ENCODE data around the gene OGFOD1.
A peak's percentile ranks its signal among the peaks of the same experiment; 100 is the strongest.

OGFOD1 gene

DNA sequence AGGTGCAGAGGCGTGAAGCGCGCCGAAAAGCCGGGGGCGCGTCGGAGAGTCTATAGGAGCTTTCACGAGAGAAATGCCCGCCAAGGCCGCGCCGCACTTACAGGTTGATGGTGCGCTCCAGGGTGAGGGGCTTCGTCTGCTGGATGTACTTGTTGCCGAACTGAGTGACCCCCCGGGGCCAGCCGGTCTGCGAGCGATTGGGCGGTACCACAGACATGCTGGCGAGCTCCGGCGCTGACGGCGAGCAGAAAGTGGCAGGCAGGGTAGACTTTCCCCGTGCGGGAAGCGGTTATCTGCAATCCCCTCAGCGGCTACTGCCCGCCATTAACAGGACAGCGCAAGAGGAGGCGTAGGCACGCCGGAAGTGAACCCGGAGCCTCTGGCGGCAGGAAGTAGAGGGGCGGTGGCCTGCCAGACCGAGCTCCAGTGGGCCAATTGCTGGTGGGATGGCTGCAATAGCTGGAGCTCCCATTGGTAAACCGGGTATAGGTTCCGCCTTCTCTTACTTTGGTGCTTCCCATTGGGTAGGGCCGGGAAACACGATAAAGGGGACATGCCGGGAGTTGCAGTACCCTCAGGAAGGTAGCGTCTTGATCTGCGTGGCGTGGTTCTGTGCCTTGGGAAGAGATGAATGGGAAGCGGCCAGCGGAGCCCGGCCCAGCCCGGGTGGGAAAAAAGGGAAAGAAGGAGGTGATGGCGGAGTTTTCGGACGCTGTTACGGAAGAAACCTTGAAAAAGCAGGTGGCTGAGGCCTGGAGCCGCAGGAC is at the start of gene OGFOD1, which contains the start of gene NUDT21:
OGFOD1 (plus strand) TSS at position 569 of the 767 bp plus-strand sequence; CDS start at position 628, 59 bp downstream.
NUDT21 (minus strand) TSS at position 347 of the 767 bp plus-strand sequence; CDS start at position 217, 130 bp downstream.
- peak within 1 kb of the TSS; percentile 91 for H3K4me3 ChIP-seq (ENCODE audit: low read depth, low read length)

- H3K4me3 ChIP-seq (ENCODE audit: low read depth, low read length): no peak overlapping the region
These were observed 45.2 kb upstream of the OGFOD1 start for GRCh38 chr16:56405977-56406672.

DNA sequence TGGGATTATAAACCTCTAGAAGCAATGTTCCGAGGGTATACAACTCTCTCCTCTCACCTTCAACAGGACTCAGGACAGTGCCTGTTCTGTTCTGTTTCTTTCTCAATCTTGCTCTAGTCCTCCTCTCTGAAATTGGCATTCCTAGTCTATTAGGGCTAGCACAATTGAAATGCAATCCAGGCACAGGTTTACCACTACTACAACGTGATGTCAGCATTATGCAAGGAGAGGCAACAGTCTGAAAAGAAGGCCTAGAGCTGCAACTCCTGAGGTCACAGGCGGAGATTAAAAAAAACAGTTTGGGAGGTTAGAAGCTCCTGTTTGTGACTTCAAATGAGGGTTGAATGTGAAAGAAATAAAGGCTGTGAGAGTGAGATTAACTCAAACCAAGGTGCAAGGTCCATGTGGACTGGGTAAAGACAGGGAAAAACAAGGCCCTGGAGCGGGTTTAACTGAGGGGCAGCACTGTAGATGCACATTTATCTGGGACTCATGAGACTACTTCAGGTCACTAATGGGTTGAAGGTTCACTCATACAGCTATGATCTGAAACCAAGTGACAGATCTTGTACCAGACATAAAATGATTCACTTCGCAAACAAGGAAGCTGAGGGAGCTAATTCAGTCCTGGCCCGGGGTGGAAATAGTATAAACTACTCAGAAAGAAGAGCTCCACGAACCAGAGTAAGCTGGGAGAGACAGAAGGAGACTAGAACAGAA is 42.8 kb upstream of the OGFOD1 start:
- no peak overlapping the region for H3K4me3 ChIP-seq (ENCODE audit: low read depth, low read length)

DNA sequence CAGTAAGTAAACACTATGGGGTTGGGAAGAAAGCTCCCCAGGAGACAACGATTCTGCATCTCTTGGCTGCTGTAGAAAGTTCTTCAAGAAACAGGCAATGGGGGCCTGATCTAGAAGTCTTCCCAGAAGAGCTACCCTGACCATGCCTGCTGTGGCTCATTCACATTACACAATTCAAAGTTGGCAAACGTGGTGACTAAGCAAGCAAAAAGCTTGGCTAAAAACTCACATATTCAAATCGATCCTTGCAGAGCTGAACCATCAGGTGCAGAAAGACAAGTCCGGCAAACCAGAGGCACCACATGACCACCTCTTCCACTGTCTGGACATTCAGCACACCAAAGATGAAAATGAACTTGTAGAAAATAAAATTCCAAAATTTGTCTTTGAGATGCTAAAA is 42.2 kb upstream of the OGFOD1 start:
- no peak overlapping the region for H3K4me3 ChIP-seq (ENCODE audit: low read depth, low read length)

GRCh38 chr16:56411123-56411522 is 40.2 kb upstream of the OGFOD1 start:
- H3K4me3 ChIP-seq (ENCODE audit: low read depth, low read length): no peak overlapping the region

DNA sequence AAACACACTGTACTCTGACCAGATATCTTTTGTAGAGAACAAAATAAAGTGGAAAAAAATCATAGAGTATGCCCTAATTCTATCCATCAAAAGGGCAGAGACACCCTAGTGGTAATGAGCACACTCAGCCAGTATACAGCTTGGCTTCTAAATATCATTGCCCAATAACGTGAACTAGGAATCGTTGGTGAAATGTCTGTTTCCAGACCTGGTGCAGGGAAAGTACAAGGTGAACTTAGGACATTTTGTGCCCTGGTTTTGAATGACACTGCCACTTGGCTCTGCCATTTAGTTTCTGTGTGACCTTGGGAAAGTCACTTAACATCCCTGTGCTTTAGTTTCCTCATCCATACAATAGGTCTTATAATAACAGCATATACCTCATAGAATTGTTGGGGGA is 39.7 kb upstream of the OGFOD1 start:
- H3K4me3 ChIP-seq (ENCODE audit: low read depth, low read length): no peak overlapping the region

DNA sequence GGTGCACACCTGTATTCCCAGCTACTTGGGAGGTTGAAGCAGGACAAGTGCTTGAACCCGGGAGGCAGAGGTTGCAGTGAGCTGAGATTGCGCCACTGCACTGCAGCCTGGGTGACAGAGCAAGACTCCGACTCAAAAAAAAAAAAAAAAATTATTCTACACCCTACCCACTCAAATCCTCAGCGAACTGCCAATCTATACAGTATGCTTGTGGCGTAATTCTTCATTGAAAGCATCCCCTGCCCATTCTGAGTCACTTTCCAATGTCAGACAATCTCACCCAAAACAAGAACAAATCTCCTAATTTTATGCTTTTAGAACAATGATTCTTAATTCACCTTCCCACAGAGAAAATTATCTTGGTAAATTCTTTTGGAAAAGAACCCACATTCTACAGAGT is 38.0 kb upstream of the OGFOD1 start:
- no peak overlapping the region for H3K4me3 ChIP-seq (ENCODE audit: low read depth, low read length)

- no peak overlapping the region for H3K4me3 ChIP-seq (ENCODE audit: low read depth, low read length)
These were observed 37.0 kb upstream of the OGFOD1 start for GRCh38 chr16:56414366-56414765.

GRCh38 chr16:56415875-56416274 is 35.5 kb upstream of the OGFOD1 start:
- H3K4me3 ChIP-seq (ENCODE audit: low read depth, low read length): no peak overlapping the region

DNA sequence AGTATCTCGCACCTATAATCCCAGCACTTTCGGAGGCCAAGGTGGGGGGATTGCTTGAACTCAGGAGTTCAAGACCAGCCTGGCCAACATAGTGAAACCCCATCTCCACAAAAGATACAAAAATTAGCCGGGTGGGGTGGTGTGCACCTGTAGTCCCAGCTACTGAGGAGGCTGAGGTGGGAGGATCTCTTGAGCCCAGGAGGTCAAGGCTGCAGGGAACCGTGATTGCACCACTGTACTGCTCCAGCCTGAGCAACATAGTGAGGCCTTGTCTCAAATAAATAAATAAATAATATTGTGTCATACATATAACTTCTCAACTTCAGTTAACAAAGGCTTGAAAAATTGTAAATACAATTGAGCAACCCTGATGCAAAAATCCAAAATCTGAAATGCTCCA is 34.2 kb upstream of the OGFOD1 start:
- no peak overlapping the region for H3K4me3 ChIP-seq (ENCODE audit: low read depth, low read length)

DNA sequence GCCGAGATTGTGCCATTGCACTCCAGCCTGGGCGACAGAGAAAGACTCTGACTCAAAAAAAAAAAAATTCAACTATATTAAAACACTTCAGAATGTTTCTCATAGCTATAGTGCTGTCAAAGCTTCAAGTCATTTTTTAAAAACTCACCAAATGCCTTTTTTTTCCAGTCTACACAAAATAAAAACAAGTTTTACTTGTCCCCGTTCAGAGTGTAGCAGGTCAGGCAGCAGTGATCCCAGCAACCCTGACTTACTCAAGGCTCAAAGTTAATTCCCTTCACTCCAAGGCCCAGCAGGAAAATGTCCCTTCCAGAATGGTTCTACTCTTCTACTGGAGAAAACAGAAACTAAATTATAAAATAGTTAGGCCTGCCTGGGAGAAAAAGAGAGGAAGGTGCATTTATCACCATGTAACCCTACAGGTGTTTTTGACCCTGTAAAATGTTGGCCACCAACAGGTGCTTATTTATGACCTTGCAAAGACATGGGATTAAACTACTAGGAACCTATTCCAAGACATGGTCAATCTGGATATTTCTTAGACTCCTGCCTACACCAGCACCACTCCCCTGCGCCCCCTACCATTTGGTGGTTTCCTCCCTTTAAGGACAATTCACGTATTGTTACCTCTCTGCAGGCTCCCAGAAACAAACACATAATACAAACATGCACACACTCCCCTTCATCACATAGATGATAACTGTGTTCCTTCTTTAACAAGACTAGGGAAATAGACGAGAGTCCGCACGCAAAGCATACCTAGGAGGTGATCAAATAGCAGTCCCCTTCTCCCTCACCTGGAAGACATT is 31.4 kb upstream of the OGFOD1 start:
- H3K4me3 ChIP-seq (ENCODE audit: low read depth, low read length): no peak overlapping the region

DNA sequence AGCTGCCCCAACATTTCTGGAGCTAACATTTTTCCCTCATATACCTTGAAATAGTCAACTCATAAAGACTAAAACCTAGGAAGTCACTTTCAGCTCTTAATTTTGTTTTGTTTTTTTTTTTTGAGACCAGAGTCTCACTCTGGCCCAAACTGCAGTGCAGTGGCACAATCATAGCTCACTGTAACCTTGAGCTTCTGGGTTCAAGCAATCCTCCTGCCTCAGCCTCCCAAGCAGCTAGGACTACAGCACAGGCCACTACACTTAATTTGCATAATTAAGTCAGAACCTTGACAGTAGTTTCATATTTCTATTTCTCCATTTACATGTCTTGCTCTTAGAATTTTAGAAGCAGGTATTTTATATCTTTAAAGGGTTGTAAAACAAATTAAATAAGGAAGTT is 30.7 kb upstream of the OGFOD1 start:
- H3K4me3 ChIP-seq (ENCODE audit: low read depth, low read length): no peak overlapping the region

- no peak overlapping the region for H3K4me3 ChIP-seq (ENCODE audit: low read depth, low read length)
These were observed 30.0 kb upstream of the OGFOD1 start for GRCh38 chr16:56421313-56421712.

- H3K4me3 ChIP-seq (ENCODE audit: low read depth, low read length): no peak overlapping the region
These were observed 29.2 kb upstream of the OGFOD1 start for GRCh38 chr16:56421976-56422669.

- H3K4me3 ChIP-seq (ENCODE audit: low read depth, low read length): no peak overlapping the region
These were observed 28.4 kb upstream of the OGFOD1 start for GRCh38 chr16:56422896-56423441.

DNA sequence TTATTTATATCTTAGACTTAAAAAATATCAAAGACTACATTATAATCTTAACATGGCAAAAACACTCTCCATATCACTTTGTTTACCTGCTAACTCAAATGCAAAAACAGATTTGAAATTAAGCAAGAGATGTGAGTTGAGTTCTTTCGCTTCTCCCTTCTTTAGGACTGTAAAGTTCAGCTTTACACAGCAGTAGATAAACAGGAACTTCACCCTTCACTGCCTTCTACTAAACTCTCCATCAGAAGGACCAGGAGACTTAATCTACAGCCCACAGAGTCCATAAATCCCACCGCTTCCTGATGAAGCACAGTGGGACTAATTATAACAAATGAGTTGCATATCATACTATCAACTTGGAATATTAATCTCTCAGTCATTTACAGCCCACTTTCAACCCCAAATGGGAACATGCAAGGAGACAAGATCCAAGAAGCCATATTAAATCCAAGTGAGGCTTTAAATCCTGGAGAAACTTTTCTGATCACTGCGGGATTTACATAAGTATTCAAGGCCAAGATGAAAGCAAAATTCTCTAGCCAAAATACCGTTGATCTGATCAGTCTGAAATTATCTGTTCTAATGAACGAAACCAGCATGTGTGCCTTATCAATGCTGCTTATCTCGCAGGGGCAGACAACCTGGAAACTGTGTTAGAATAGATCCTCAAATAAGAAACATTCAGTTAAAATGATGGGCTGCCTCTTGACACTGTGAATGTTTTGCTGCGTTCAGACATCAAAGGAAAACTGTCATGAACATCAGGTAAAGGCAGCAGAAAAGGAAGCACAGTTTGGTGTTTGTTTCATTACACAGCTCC is 27.6 kb upstream of the OGFOD1 start:
- H3K4me3 ChIP-seq (ENCODE audit: low read depth, low read length): peak overlapping the region; percentile 72

DNA sequence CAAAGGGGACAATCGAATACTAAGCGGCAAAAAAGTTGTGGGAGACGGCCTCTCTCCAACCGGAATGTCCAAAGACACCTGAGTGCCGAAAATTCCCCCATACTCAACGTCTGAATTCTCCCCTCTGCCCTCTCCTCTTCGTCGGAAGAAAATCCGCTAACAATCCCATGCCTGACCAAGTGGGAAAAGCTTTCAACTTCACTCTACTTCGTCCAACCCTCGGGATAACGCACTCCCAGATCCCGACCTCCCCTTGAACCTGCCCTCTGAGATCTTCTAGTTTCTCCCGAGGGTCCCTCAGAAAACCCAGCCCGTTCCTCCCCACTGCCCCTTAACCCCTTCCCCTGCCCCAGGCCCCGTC is 27.0 kb upstream of the OGFOD1 start:
- peak overlapping the region; percentile 72 for H3K4me3 ChIP-seq (ENCODE audit: low read depth, low read length)

DNA sequence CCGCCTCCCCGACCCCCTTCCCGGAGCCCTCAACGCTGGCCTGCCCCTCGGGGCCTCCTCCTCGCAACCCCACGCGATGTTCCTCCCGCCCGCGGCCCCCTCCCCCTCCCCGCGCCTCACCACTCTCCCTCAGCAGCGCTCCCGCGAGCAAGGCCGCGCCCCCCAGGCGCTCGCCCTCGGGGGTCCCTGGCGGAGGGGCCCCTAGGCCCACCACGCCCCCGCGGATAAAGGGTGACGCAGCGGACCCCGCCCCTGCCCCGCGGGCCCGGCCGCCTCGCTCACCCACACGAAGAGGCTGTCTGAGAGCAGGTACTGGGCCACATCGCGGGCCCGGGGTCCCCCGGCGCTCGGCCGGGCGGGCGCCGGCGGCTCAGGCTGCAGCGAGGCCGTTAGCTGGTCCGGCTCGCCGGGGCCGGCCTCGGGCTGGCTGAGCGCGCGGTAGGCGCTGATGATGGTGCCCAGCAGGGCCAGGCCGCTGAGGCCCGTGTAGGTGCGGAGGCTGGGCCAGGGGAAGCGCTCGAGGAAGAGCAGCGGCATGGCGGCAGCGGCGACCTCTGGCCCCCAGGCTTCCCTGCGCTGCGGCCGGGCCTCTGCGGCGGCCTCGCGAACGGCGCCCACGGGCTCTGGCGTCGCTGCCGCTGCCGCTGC is 26.4 kb upstream of the OGFOD1 start:
- H3K4me3 ChIP-seq (ENCODE audit: low read depth, low read length): peak overlapping the region; percentile 72

GRCh38 chr16:56425439-56425832 is 25.9 kb upstream of the OGFOD1 start, which contains the start of gene AMFR:
Gene AMFR, minus strand, starts transcription at chr16:56425545. Its CDS starts 218 bp downstream, at chr16:56425327.
- peak within 1 kb of the TSS; percentile 72 for H3K4me3 ChIP-seq (ENCODE audit: low read depth, low read length)

Measured in iPS-11a (cell line).